ENCODE data around the gene STXBP2.

The STXBP2 gene

GRCh38 chr19:7623725-7624603 lies 12.9 kb upstream of the STXBP2 start:
- H3K9me3 Mint-ChIP-seq = no peaks in the 10 kb centered on the region
- TF ChIP-seq, protein P1, sequence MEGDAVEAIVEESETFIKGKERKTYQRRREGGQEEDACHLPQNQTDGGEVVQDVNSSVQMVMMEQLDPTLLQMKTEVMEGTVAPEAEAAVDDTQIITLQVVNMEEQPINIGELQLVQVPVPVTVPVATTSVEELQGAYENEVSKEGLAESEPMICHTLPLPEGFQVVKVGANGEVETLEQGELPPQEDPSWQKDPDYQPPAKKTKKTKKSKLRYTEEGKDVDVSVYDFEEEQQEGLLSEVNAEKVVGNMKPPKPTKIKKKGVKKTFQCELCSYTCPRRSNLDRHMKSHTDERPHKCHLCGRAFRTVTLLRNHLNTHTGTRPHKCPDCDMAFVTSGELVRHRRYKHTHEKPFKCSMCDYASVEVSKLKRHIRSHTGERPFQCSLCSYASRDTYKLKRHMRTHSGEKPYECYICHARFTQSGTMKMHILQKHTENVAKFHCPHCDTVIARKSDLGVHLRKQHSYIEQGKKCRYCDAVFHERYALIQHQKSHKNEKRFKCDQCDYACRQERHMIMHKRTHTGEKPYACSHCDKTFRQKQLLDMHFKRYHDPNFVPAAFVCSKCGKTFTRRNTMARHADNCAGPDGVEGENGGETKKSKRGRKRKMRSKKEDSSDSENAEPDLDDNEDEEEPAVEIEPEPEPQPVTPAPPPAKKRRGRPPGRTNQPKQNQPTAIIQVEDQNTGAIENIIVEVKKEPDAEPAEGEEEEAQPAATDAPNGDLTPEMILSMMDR (IDR thresholded peaks at IDR 0.05) = no peak
- H3K27ac Mint-ChIP-seq = no peak overlapping the region
- no peaks in the 10 kb centered on the region for H3K27me3 Mint-ChIP-seq (ENCODE audit: low read depth, poor library complexity)
- H3K4me3 Mint-ChIP-seq = no peak overlapping the region
- H3K4me1 Mint-ChIP-seq = peaks cover 14% of the 10 kb centered on the region
- peaks cover 18% of the 10 kb centered on the region for H3K36me3 Mint-ChIP-seq (ENCODE audit: low read depth)
- DNase-seq = no peak

GRCh38 chr19:7624810-7625209 lies 12.1 kb upstream of the STXBP2 start:
- TF ChIP-seq, protein P1 (IDR thresholded peaks at IDR 0.05) = no peak

DNA sequence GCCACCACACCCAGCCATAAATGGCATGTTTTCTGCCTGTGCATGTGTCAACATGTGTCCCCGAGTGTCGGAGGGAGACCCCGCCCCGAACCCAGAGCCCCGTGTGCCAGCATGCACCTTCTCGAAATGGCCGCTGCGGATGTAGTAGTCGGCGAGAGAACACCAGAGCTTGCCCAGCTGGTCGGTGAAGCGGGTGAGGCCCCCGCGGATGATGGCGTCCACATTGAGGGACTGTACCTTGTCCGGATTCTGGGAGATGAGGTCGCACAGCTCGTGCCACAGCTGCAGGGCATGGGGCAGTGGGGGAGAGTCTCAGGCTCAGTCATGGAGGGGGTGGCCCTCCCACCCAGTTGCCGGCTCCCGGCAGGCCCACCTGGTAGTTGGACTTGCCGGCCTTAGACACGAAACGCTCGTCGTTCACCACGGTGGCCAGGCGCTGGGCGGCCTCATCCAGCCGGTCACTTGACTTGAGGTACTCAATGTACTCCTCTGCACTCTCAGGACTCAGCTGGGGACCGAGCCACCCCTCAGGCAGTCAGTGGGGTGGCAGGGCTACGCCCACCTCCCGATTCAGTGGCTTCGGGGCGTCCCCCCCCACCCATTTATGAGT lies 11.0 kb upstream of the STXBP2 start:
- no peak for DNase-seq
- H3K36me3 Mint-ChIP-seq (ENCODE audit: low read depth) = peaks cover 18% of the 10 kb centered on the region
- H3K27ac Mint-ChIP-seq = no peak overlapping the region
- no peaks in the 10 kb centered on the region for H3K9me3 Mint-ChIP-seq
- H3K4me3 Mint-ChIP-seq = no peak overlapping the region
- H3K27me3 Mint-ChIP-seq (ENCODE audit: low read depth, poor library complexity) = no peaks in the 10 kb centered on the region
- TF ChIP-seq, protein P1 (IDR thresholded peaks at IDR 0.05) = no peak
- peaks cover 33% of the 10 kb centered on the region for H3K4me1 Mint-ChIP-seq

More at GRCh38 chr19:7624810-7625209, 12.1 kb upstream of the STXBP2 start:
- Mint-ChIP-seq H3K4me3 (no peak overlapping the region), H3K4me1 (peaks cover 23% of the 10 kb centered on the region), H3K36me3 (ENCODE audit: low read depth) (peaks cover 18% of the 10 kb centered on the region), H3K27ac (no peak overlapping the region), H3K9me3 (no peaks in the 10 kb centered on the region), H3K27me3 (ENCODE audit: low read depth, poor library complexity) (no peaks in the 10 kb centered on the region)
- no peak for DNase-seq

- peak overlapping the region; percentile 99 for H3K4me3 Mint-ChIP-seq
- peaks cover 35% of the 10 kb centered on the region for H3K4me1 Mint-ChIP-seq
These were observed 9.7 kb upstream of the STXBP2 start for GRCh38 chr19:7627166-7627565.

DNA sequence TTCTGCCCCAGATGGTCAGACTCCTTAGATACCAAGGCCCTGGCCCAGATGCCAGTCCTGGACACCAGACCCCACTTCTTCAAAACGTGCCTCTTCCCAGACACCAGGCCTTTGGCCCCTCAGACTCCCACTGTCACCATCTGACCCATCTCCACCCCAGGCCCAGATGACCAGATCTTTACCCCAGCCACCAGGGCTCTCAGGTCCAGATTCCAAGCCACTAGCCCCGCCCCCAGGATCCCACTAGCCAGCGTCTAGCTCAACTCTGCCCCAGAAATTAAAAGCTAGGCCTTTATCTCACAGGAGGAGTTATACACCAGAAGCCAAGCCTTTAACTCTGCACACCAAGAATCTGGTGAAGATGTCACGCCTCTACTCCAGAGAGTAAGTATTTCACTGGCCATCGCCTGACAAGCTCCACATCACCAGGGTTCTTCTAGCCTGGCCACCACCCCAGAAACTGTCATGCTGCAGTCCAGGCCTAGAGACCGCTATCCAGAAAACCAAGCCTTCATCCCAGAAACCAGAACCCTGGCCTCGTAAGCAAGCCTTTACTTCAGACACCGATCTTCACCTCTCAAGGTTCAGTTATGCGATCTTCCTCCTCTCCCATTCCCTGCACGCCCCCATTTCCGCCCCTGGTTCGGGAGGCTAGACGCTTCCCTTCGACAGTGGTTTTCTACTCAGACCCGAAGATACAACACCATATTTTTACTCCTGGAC lies 8.2 kb upstream of the STXBP2 start:
- Mint-ChIP-seq H3K4me3 (peak overlapping the region; percentile 99), H3K9me3 (no peaks in the 10 kb centered on the region), H3K36me3 (ENCODE audit: low read depth) (peaks cover 6% of the 10 kb centered on the region), H3K27me3 (ENCODE audit: low read depth, poor library complexity) (no peaks in the 10 kb centered on the region), H3K27ac (peak overlapping the region; percentile 99), H3K4me1 (peaks cover 35% of the 10 kb centered on the region)
- DNase-seq = peak; percentile 46
- TF ChIP-seq, protein P1 (IDR thresholded peaks at IDR 0.05) = no peak

More at GRCh38 chr19:7627166-7627565, 9.7 kb upstream of the STXBP2 start:
- Mint-ChIP-seq H3K9me3 (no peaks in the 10 kb centered on the region), H3K36me3 (ENCODE audit: low read depth) (peaks cover 12% of the 10 kb centered on the region), H3K27me3 (ENCODE audit: low read depth, poor library complexity) (no peaks in the 10 kb centered on the region), H3K27ac (no peak overlapping the region)
- TF ChIP-seq, protein P1 (IDR thresholded peaks at IDR 0.05) = no peak
- DNase-seq = no peak
